ENCODE data around the gene PMPCA.

- TF ChIP-seq, protein P1, sequence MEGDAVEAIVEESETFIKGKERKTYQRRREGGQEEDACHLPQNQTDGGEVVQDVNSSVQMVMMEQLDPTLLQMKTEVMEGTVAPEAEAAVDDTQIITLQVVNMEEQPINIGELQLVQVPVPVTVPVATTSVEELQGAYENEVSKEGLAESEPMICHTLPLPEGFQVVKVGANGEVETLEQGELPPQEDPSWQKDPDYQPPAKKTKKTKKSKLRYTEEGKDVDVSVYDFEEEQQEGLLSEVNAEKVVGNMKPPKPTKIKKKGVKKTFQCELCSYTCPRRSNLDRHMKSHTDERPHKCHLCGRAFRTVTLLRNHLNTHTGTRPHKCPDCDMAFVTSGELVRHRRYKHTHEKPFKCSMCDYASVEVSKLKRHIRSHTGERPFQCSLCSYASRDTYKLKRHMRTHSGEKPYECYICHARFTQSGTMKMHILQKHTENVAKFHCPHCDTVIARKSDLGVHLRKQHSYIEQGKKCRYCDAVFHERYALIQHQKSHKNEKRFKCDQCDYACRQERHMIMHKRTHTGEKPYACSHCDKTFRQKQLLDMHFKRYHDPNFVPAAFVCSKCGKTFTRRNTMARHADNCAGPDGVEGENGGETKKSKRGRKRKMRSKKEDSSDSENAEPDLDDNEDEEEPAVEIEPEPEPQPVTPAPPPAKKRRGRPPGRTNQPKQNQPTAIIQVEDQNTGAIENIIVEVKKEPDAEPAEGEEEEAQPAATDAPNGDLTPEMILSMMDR (IDR thresholded peaks at IDR 0.05; ENCODE audit: extremely low read depth in 1 of 2, insufficient read depth in 1 of 2, low read depth in 1 of 2, low read length in 2 of 2) = no peak
- TF ChIP-seq, protein P2, sequence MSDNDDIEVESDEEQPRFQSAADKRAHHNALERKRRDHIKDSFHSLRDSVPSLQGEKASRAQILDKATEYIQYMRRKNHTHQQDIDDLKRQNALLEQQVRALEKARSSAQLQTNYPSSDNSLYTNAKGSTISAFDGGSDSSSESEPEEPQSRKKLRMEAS (IDR thresholded peaks at IDR 0.05; ENCODE audit: insufficient read depth, insufficient read length) = no peak
- TF ChIP-seq JUN (IDR thresholded peaks at IDR 0.05; ENCODE audit: borderline replicate concordance, insufficient read depth, insufficient read length, low read depth) = no peak
- no peak for TF ChIP-seq POLR2A (IDR thresholded peaks at IDR 0.05; ENCODE audit: low read depth, low read length)
- TF ChIP-seq EZH2 (IDR thresholded peaks at IDR 0.05; ENCODE audit: borderline replicate concordance, low read depth, low read length, severe bottlenecking) = no peak
- no peak for TF ChIP-seq POLR2AphosphoS5 (IDR thresholded peaks at IDR 0.05; ENCODE audit: insufficient read depth, low read depth, low read length)
- TF ChIP-seq MYC (IDR thresholded peaks at IDR 0.05; ENCODE audit: low read depth, low read length) = no peak
- TF ChIP-seq GATA2 (IDR thresholded peaks at IDR 0.05; ENCODE audit: insufficient read depth, insufficient read length, low read depth, low read length) = no peak
- TF ChIP-seq FOS (IDR thresholded peaks at IDR 0.05; ENCODE audit: borderline replicate concordance, insufficient read depth, low read length) = no peak
Observed at GRCh38 chr9:136429075-136429628, 18.7 kb downstream of the PMPCA start.

All from endothelial cell of umbilical vein (primary cell).